Coronary artery (tissue), 2 donors: ENCODE results near the gene RBFOX2.

Source experiments
- DNase-seq: peaks from one replicate; pipeline ENCODE4 v3.0.0-alpha.2; 2017; ENCODE audit warnings: low spot score
- H3K27ac ChIP-seq, 2 donors: fragments of 200-600 bp; sonication (generic); one replicate each; pipeline ENCODE4 v1.5.1; 2016 to 2019
- H3K4me3 ChIP-seq: fragments of 200-600 bp; sonication (generic); 2 replicates; pipeline ENCODE4 v1.5.1; 2016; ENCODE audit warnings: mild to moderate bottlenecking, moderate library complexity
- CTCF ChIP-seq: fragments of 200-600 bp; sonication (generic); IDR thresholded peaks from one replicate; pipeline ENCODE4 v1.5.1; 2019; ENCODE audit warnings: antibody characterized with exemption

RBFOX2 gene

GRCh38 chr22:35728639-35729308 lies 299.9 kb downstream of the RBFOX2 start:
- H3K4me3 ChIP-seq: no peak overlapping the region
- H3K27ac ChIP-seq: no peak overlapping the region

GRCh38 chr22:35727436-35727835 lies 301.2 kb downstream of the RBFOX2 start:
- TF ChIP-seq CTCF: no peak
- no peak overlapping the region for H3K27ac ChIP-seq
- no peak for DNase-seq
- H3K4me3 ChIP-seq: no peak overlapping the region

More at GRCh38 chr22:35728639-35729308, 299.9 kb downstream of the RBFOX2 start:
- no peak for TF ChIP-seq CTCF
- no peak for DNase-seq

GRCh38 chr22:35726933-35727332 lies 301.7 kb downstream of the RBFOX2 start:
- DNase-seq: no peak
- no peak for TF ChIP-seq CTCF
- Histone ChIP-seq H3K27ac (no peak overlapping the region), H3K4me3 (no peak overlapping the region)

- no peak overlapping the region for H3K27ac ChIP-seq
- H3K4me3 ChIP-seq: no peak overlapping the region
- no peak for TF ChIP-seq CTCF
- no peak for DNase-seq
Measured at GRCh38 chr22:35726398-35726797, 302.2 kb downstream of the RBFOX2 start.

GRCh38 chr22:35725521-35725920 lies 303.1 kb downstream of the RBFOX2 start:
- H3K4me3 ChIP-seq: no peak overlapping the region
- TF ChIP-seq CTCF: no peak
- no peak for DNase-seq
- H3K27ac ChIP-seq: no peak overlapping the region

GRCh38 chr22:35721960-35722359 lies 306.7 kb downstream of the RBFOX2 start:
- no peak for TF ChIP-seq CTCF
- no peak for DNase-seq
- Histone ChIP-seq H3K4me3 (no peak overlapping the region), H3K27ac (no peak overlapping the region)

- no peak for DNase-seq
- no peak for TF ChIP-seq CTCF
Measured at GRCh38 chr22:35719212-35719875, 309.3 kb downstream of the RBFOX2 start.

More at GRCh38 chr22:35719212-35719875, 309.3 kb downstream of the RBFOX2 start:
- H3K4me3 ChIP-seq: no peak overlapping the region
- no peak overlapping the region for H3K27ac ChIP-seq
